Thoracic aorta (tissue), 2 donors: ENCODE results near the gene STX17. TPM values are rescaled to one million over a fixed set of nuclear protein-coding genes. Genes with fewer than 3 reads are reported as not detected.

Source experiments
- ATAC-seq: fragments of 150-250 bp; one replicate; pipeline ENCODE4 v1.8.0; 2017; ENCODE audit warnings: low read depth; ENCODE audit not compliant: insufficient number of reproducible peaks, low FRiP score
- DNase-seq: peaks from one replicate; pipeline ENCODE4 v3.0.0-alpha.2; 2020; ENCODE audit warnings: low spot score
- H3K27ac ChIP-seq, 2 donors: fragments of 200-600 bp; sonication (generic); 1 replicate in 1 of 2; 2 replicates in 1 of 2; pipeline ENCODE4 v1.5.1; 2016; ENCODE audit warnings: mild to moderate bottlenecking in 2 of 2, moderate library complexity in 2 of 2
- H3K27me3 ChIP-seq: fragments of 200-600 bp; sonication (generic); replicated peaks from 2 replicates; pipeline ENCODE4 v1.6.0; 2016; ENCODE audit warnings: mild to moderate bottlenecking; ENCODE audit not compliant: insufficient read depth
- H3K36me3 ChIP-seq: fragments of 200-600 bp; sonication (generic); one replicate; pipeline ENCODE4 v1.5.1; 2016
- H3K4me1 ChIP-seq, 2 donors: fragments of 200-600 bp; sonication (generic); 1 replicate in 1 of 2; 2 replicates in 1 of 2; pipeline versions ENCODE4 v1.5.1 to v1.6.0; 2016; ENCODE audit warnings: low read depth in 2 of 2, mild to moderate bottlenecking in 1 of 2; ENCODE audit not compliant: control insufficient read depth in 1 of 2
- H3K4me3 ChIP-seq: fragments of 200-600 bp; sonication (generic); 2 replicates; pipeline ENCODE4 v1.5.1; 2016; ENCODE audit warnings: mild to moderate bottlenecking
- H3K9me3 ChIP-seq: fragments of 200-600 bp; sonication (generic); 2 replicates; pipeline ENCODE4 v1.5.1; 2016
- total RNA-seq, 2 donors: library from RNA; depleted of rRNA; stranded (reverse); fragments of >200 nt; gene quantifications; one replicate each; pipeline versions ENCODE4 v1.1.0 to v1.2.3, GENCODE V29; 2016
- TF ChIP-seq, protein P1 (sequence below): fragments of 200-600 bp; sonication (generic); IDR thresholded peaks from one replicate; pipeline ENCODE4 v1.5.1; 2019; ENCODE audit warnings: antibody characterized with exemption

STX17 gene
- total RNA-seq, 2 donors from 2014 or later = 33.2 to 41.8 TPM

DNA sequence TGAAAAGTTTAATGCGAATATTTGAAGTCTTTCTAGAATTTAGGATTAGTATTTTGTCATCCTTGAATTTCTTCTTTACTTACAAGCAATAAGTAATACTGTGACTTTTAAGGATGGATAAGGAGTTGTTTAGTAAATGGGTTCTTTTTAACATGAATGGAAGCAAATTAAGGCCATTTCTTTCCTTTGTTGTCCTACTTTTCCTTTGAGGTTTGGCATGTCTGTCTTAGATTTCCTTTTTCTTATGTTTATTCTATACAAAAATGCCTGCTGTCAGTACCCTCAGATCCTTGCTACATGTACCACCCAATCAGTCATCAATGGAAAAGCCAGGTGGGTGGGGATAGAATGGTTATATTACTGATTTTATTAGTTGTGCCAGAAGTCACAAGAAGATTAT, 10.2 kb downstream of the STX17 start:
- TF ChIP-seq, protein P1, sequence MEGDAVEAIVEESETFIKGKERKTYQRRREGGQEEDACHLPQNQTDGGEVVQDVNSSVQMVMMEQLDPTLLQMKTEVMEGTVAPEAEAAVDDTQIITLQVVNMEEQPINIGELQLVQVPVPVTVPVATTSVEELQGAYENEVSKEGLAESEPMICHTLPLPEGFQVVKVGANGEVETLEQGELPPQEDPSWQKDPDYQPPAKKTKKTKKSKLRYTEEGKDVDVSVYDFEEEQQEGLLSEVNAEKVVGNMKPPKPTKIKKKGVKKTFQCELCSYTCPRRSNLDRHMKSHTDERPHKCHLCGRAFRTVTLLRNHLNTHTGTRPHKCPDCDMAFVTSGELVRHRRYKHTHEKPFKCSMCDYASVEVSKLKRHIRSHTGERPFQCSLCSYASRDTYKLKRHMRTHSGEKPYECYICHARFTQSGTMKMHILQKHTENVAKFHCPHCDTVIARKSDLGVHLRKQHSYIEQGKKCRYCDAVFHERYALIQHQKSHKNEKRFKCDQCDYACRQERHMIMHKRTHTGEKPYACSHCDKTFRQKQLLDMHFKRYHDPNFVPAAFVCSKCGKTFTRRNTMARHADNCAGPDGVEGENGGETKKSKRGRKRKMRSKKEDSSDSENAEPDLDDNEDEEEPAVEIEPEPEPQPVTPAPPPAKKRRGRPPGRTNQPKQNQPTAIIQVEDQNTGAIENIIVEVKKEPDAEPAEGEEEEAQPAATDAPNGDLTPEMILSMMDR = no peak

DNA sequence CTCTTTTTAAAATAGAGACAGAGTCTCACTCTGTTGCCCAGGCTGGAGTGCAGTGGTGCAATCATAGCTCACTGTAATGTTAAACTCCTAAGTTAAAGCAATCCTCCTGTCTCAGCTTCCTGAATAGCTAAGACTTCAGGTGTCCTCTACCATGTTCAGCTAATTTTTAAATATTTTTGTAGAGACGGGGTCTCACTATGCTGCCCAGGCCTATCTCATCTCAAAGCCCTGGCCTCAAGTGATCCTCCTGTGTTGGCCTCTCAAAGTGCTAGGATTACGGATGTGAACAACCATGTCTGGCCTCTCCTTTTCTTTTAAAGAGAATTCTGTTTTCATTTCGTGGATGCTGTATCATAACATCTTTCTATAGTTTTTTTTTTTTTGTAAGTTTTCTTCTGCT, 11.7 kb downstream of the STX17 start:
- Histone ChIP-seq H3K27me3 (no peaks in the 10 kb centered on the region), H3K4me3 (no peak overlapping the region), H3K4me1 (no peaks in the 10 kb centered on the region), H3K27ac (no peak overlapping the region), H3K9me3 (no peaks in the 10 kb centered on the region), H3K36me3 (peaks cover 13% of the 10 kb centered on the region)
- TF ChIP-seq, protein P1 = no peak
- ATAC-seq (no peak), DNase-seq (no peak)

More for the DNA sequence above, 10.2 kb downstream of the STX17 start:
- no peak for DNase-seq
- Histone ChIP-seq H3K4me1 (no peaks in the 10 kb centered on the region), H3K27me3 (no peaks in the 10 kb centered on the region), H3K9me3 (no peaks in the 10 kb centered on the region), H3K36me3 (peaks cover 6% of the 10 kb centered on the region), H3K4me3 (no peak overlapping the region), H3K27ac (no peak overlapping the region)
- ATAC-seq = no peak

DNA sequence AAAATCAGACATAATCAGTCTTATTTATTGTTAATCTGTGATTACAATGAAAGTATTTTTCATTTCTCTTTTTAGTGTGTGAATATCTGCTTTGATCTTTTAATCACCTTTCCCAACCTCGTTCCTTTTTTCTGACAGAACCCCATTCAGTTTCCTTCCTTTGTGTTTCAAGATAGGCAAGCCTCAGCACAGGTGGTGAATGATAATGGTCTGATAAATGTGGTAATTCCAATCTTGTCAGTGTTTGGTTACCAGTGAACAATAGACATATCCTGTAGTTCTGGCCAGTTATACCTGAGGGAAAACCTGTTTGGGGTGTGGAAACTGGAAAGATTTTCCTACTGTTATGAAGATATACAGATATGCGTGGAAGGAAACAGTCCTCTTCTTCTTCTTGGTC, 13.5 kb downstream of the STX17 start:
- Histone ChIP-seq H3K4me1 (no peaks in the 10 kb centered on the region), H3K27ac (no peak overlapping the region), H3K4me3 (no peak overlapping the region), H3K36me3 (peaks cover 18% of the 10 kb centered on the region), H3K9me3 (no peaks in the 10 kb centered on the region), H3K27me3 (no peaks in the 10 kb centered on the region)
- ATAC-seq (no peak), DNase-seq (no peak)
- TF ChIP-seq, protein P1 = no peak

DNA sequence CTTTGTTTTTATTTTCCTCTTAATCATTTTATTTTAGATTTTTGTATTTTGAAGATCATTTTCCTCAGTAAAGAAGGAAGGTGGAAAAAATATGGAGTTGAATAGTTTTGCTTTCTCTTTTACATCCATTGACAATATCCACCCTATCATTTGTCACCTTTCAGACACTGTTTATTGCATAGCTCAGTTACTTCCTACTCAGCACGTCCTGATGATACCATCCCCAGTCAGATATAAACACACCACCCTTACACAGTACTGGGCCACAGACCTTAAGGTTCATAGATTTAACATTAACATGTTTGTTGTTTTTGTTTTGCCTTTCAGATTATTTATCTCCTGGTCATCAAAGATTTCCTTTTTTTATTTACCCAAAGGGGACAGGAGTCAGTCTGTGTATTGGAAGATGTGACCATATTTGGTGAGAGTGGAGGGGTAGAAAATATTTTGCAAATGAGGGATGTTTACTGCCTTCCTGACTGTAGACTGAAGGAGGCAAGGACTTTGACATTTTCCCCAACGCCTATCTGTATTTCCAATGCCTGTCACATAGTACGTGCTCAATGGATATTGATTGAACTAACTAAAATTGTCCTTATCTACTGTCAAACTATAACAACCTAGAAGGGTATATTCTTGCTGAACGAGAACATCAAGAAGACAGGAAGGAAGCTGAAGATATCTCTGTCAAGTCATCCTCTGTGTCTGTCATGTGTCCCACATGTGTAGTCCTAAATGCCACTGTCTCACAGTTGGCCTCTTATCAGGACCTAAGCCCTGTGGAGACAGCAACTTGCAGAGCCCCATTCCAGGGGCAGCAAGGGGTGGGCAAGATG, 15.6 kb downstream of the STX17 start:
- ATAC-seq (no peak), DNase-seq (no peak)
- Histone ChIP-seq H3K4me1 (no peaks in the 10 kb centered on the region), H3K4me3 (no peak overlapping the region), H3K9me3 (peaks cover 17% of the 10 kb centered on the region), H3K36me3 (peaks cover 18% of the 10 kb centered on the region), H3K27me3 (no peaks in the 10 kb centered on the region), H3K27ac (no peak overlapping the region)
- TF ChIP-seq, protein P1 = no peak

DNA sequence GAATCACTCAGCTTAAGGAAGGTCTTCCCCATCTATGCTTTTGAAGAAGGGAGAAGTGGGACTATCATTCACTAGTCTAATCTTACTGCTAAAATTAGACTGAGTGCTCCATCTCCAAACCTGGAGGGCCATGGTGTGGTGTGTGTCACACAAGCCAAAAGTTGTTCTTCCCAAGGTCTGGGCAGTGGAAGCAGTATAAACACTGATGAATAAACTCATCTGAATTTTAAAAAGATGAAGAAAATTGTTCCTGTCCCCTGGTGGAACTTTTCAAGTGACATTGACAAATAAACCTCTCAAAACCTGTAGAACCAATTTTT, 16.2 kb downstream of the STX17 start:
- H3K27me3 ChIP-seq = no peaks in the 10 kb centered on the region
- TF ChIP-seq, protein P1 = no peak
- no peak for ATAC-seq
- H3K4me1 ChIP-seq = no peaks in the 10 kb centered on the region
- no peak for DNase-seq
- H3K36me3 ChIP-seq = peaks cover 18% of the 10 kb centered on the region
- peaks cover 17% of the 10 kb centered on the region for H3K9me3 ChIP-seq
- no peak overlapping the region for H3K27ac ChIP-seq
- no peak overlapping the region for H3K4me3 ChIP-seq
